PC-3 (cell line): ENCODE results near the gene SMYD3.

Source experiments
- EZH2phosphoT487 ChIP-seq: fragments of 300-600 bp; sonication (generic); IDR thresholded peaks from 2 replicates; pipeline ENCODE4 v1.6.1; 2018; ENCODE audit warnings: mild to moderate bottlenecking, antibody characterized with exemption, low read length, borderline replicate concordance
- TF ChIP-seq, protein P1 (sequence below): fragments of 300-600 bp; sonication (generic); conservative IDR thresholded peaks from 2 replicates; pipeline ENCODE4 v1.5.1; 2017; ENCODE audit warnings: antibody characterized with exemption, low read depth, mild to moderate bottlenecking, low read length

DNA sequence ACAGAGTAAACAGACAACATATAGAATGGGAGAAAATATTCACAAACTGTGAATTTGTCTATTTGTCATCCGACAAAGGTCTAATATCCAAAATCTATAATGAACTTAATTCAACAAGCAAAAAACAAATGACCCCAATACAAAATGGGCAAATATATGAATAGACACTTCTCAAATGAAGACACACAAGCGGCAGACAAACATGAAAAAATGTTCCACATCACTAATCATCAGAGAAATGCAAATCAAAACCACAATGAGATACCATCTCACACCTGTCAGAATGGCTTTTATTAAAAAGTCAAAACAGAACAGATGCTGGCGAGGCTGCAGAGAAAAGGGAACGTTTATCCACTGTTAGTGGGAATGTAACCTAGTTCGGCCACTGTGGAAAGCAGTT, 72.7 kb downstream of the SMYD3 start:
- no peak for TF ChIP-seq EZH2phosphoT487
- TF ChIP-seq, protein P1, sequence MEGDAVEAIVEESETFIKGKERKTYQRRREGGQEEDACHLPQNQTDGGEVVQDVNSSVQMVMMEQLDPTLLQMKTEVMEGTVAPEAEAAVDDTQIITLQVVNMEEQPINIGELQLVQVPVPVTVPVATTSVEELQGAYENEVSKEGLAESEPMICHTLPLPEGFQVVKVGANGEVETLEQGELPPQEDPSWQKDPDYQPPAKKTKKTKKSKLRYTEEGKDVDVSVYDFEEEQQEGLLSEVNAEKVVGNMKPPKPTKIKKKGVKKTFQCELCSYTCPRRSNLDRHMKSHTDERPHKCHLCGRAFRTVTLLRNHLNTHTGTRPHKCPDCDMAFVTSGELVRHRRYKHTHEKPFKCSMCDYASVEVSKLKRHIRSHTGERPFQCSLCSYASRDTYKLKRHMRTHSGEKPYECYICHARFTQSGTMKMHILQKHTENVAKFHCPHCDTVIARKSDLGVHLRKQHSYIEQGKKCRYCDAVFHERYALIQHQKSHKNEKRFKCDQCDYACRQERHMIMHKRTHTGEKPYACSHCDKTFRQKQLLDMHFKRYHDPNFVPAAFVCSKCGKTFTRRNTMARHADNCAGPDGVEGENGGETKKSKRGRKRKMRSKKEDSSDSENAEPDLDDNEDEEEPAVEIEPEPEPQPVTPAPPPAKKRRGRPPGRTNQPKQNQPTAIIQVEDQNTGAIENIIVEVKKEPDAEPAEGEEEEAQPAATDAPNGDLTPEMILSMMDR, result no peak
